IMR-90 (cell line): ENCODE data around the gene SLC2A1. TPM values are rescaled to one million over a fixed set of nuclear protein-coding genes. Genes with fewer than 3 reads are reported as not detected.

Experiments used
- ATAC-seq: fragments of 200-7000 bp; cut with Tn5 transposase; 2 replicates; pipeline ENCODE4 v1.9.1; 2020; ENCODE audit warnings: low read depth, mild to moderate bottlenecking, moderate library complexity
- BruUV-seq: library from RNA; stranded (reverse); fragments of 400-500 nt; replicated peaks from 2 replicates; lab custom pipeline; 2021; lab: Mats Ljungman, UMichigan
- CTCF ChIA-PET: fragments of 300-600 bp; formaldehyde crosslinking; extraction: SDS; loops from one replicate; lab custom pipeline; 2021; ENCODE audit warnings: antibody characterized with exemption; lab: Yijun Ruan, JAX
- POLR2A ChIA-PET: fragments of 300-600 bp; sonication (Branson Sonifier 250); formaldehyde crosslinking; loops from one replicate; lab custom pipeline; 2022; ENCODE audit warnings: antibody characterized with exemption; ENCODE audit not compliant: unreplicated experiment; lab: Charles Lee
- DNase-seq: peaks from one replicate; pipeline ENCODE4 v3.0.0; 2013
- H2AFZ ChIP-seq: replicated peaks from 2 replicates; pipeline ENCODE3; 2013; ENCODE audit warnings: low read length, mild to moderate bottlenecking; ENCODE audit not compliant: poor library complexity
- H2AK5ac ChIP-seq: 2 replicates; pipeline ENCODE4 v1.6.1; 2013; ENCODE audit warnings: low read depth, low read length, inconsistent platforms
- H2AK9ac ChIP-seq: replicated peaks from 2 replicates; pipeline ENCODE3; 2013; ENCODE audit warnings: mild to moderate bottlenecking, low read depth, low read length, moderate library complexity; ENCODE audit not compliant: poor library complexity
- H2BK120ac ChIP-seq: 2 replicates; pipeline ENCODE4 v1.6.1; 2013; ENCODE audit warnings: low read depth, low read length, inconsistent platforms
- H2BK15ac ChIP-seq: 3 replicates; pipeline ENCODE4 v1.6.1; 2013; ENCODE audit warnings: low read depth, low read length, inconsistent platforms
- H2BK20ac ChIP-seq: 2 replicates; pipeline ENCODE4 v1.6.1; 2013; ENCODE audit warnings: low read depth, mild to moderate bottlenecking, inconsistent platforms, low read length, moderate library complexity
- H2BK5ac ChIP-seq: 2 replicates; pipeline ENCODE4 v1.6.1; 2013; ENCODE audit warnings: mild to moderate bottlenecking, low read depth, low read length, inconsistent platforms; ENCODE audit not compliant: poor library complexity, severe bottlenecking
- H3K14ac ChIP-seq: replicated peaks from 2 replicates; pipeline ENCODE4 v1.6.1; 2013; ENCODE audit warnings: low read depth, low read length, inconsistent platforms
- H3K18ac ChIP-seq: 2 replicates; pipeline ENCODE4 v1.6.1; 2013; ENCODE audit warnings: low read depth, low read length, control low read depth
- H3K23ac ChIP-seq: 2 replicates; pipeline ENCODE4 v1.6.1; 2013; ENCODE audit warnings: low read depth, low read length, inconsistent platforms
- H3K27ac ChIP-seq: 2 replicates; pipeline ENCODE4 v1.5.1; 2013; ENCODE audit warnings: mild to moderate bottlenecking, control low read depth, low read length; ENCODE audit not compliant: insufficient read depth
- H3K27me3 ChIP-seq: 2 replicates; pipeline ENCODE4 v1.6.1; 2013; ENCODE audit warnings: low read length; ENCODE audit not compliant: control insufficient read depth, insufficient read depth
- H3K36me3 ChIP-seq: 2 replicates; pipeline ENCODE4 v1.6.1; 2013; ENCODE audit warnings: low read length, mixed read lengths; ENCODE audit not compliant: control insufficient read depth, insufficient read depth
- H3K4ac ChIP-seq: 2 replicates; pipeline ENCODE4 v1.6.1; 2013; ENCODE audit warnings: low read depth, low read length, inconsistent platforms
- H3K4me1 ChIP-seq: 2 replicates; pipeline ENCODE4 v1.6.1; 2013; ENCODE audit warnings: low read length, mixed read lengths; ENCODE audit not compliant: control insufficient read depth, insufficient read depth
- H3K4me2 ChIP-seq: 2 replicates; pipeline ENCODE4 v1.6.1; 2013; ENCODE audit warnings: low read depth, mild to moderate bottlenecking, control low read depth, low read length, moderate library complexity
- H3K4me3 ChIP-seq: 2 replicates; pipeline ENCODE4 v1.5.1; 2013; ENCODE audit warnings: low read depth, mild to moderate bottlenecking, control low read depth, low read length, moderate library complexity; ENCODE audit not compliant: insufficient read depth
- H3K56ac ChIP-seq: 2 replicates; pipeline ENCODE4 v1.6.1; 2013; ENCODE audit warnings: low read length, inconsistent platforms; ENCODE audit not compliant: insufficient read depth; ENCODE audit errors: extremely low read depth
- H3K79me1 ChIP-seq, 2 experiments: 2 replicates each; pipeline ENCODE4 v1.6.1; 2013; ENCODE audit warnings: low read length in 2 of 2, inconsistent platforms in 1 of 2, low read depth in 1 of 2
- H3K9ac ChIP-seq: 2 replicates; pipeline ENCODE4 v1.6.1; 2013; ENCODE audit warnings: low read depth, low read length, control low read depth
- H3K9me1 ChIP-seq: 2 replicates; pipeline ENCODE4 v1.6.1; 2013; ENCODE audit warnings: low read length, inconsistent platforms; ENCODE audit not compliant: insufficient read depth
- H3K9me3 ChIP-seq: 2 replicates; pipeline ENCODE4 v1.6.1; 2013; ENCODE audit warnings: low read length; ENCODE audit not compliant: control insufficient read depth, insufficient read depth
- H4K20me1 ChIP-seq: 2 replicates; pipeline ENCODE4 v1.6.1; 2013; ENCODE audit warnings: low read length, inconsistent platforms; ENCODE audit not compliant: insufficient read depth
- H4K5ac ChIP-seq: 2 replicates; pipeline ENCODE4 v1.6.1; 2013; ENCODE audit warnings: mild to moderate bottlenecking, low read depth, low read length, control low read depth
- H4K8ac ChIP-seq, 2 experiments: 2 replicates each; pipeline ENCODE4 v1.6.1; 2013; ENCODE audit warnings: low read depth in 2 of 2, low read length in 2 of 2, control low read depth in 1 of 2, inconsistent platforms in 1 of 2
- H4K91ac ChIP-seq: 2 replicates; pipeline ENCODE4 v1.6.1; 2013; ENCODE audit warnings: low read depth, low read length, inconsistent platforms; ENCODE audit not compliant: insufficient read depth
- BHLHE40 ChIP-seq: fragments of 150-350 bp; IDR thresholded peaks from 2 replicates; pipeline ENCODE4 v1.6.1; 2016; ENCODE audit warnings: mild to moderate bottlenecking, low read depth, low read length
- CEBPB ChIP-seq: IDR thresholded peaks from 2 replicates; pipeline ENCODE4 v1.6.1; 2012; ENCODE audit warnings: low read depth, low read length, improper control_type of control experiment
- CHD1 ChIP-seq: IDR thresholded peaks from 2 replicates; pipeline ENCODE4 v1.6.1; 2012; ENCODE audit warnings: low read depth, low read length, improper control_type of control experiment
- ELK1 ChIP-seq: fragments of 150-350 bp; IDR thresholded peaks from 2 replicates; pipeline ENCODE4 v1.6.1; 2016; ENCODE audit warnings: low read depth, mild to moderate bottlenecking, low read length, moderate library complexity, borderline replicate concordance
- FOS ChIP-seq: fragments of 150-350 bp; IDR thresholded peaks from 2 replicates; pipeline ENCODE4 v1.6.1; 2016; ENCODE audit warnings: low read depth, low read length
- MAFK ChIP-seq: IDR thresholded peaks from 2 replicates; pipeline ENCODE4 v1.6.1; 2012; ENCODE audit warnings: low read depth, low read length, improper control_type of control experiment
- NFE2L2 ChIP-seq: fragments of 150-350 bp; IDR thresholded peaks from 2 replicates; pipeline ENCODE4 v1.6.1; 2016; ENCODE audit warnings: low read depth, mild to moderate bottlenecking, low read length
- POLR2A ChIP-seq: IDR thresholded peaks from 2 replicates; pipeline ENCODE4 v1.6.1; 2012; ENCODE audit warnings: mild to moderate bottlenecking, low read depth, low read length
- RAD21 ChIP-seq: IDR thresholded peaks from 2 replicates; pipeline ENCODE4 v1.6.1; 2012; ENCODE audit warnings: low read length, improper control_type of control experiment
- RCOR1 ChIP-seq: IDR thresholded peaks from 2 replicates; pipeline ENCODE4 v1.6.1; 2012; ENCODE audit warnings: mild to moderate bottlenecking, low read length, improper control_type of control experiment; ENCODE audit not compliant: insufficient replicate concordance
- RFX5 ChIP-seq: IDR thresholded peaks from 2 replicates; pipeline ENCODE4 v1.8.0; 2012; ENCODE audit warnings: low read depth, mild to moderate bottlenecking, low read length, moderate library complexity
- SMC3 ChIP-seq: fragments of 150-350 bp; IDR thresholded peaks from 2 replicates; pipeline ENCODE4 v1.6.1; 2016; ENCODE audit warnings: low read depth, mild to moderate bottlenecking, antibody characterized with exemption, low read length, moderate library complexity
- USF2 ChIP-seq: fragments of 150-350 bp; IDR thresholded peaks from 2 replicates; pipeline ENCODE4 v1.6.1; 2017; ENCODE audit warnings: mild to moderate bottlenecking, antibody characterized with exemption, low read length, low read depth
- WGBS, 2 experiments: methylation state at CpG; one replicate each; pipeline versions ENCODE4 v1.1.5 to v1.1.7; 2013; ENCODE audit warnings: missing lambda C conversion rate in 2 of 2; ENCODE audit not compliant: insufficient read length in 1 of 2; ENCODE audit errors: extremely low coverage in 2 of 2; 5-methylcytosine and 5-hydroxymethylcytosine counted together
- dilution Hi-C: fragments of 300-500 bp; cut with HindIII; formaldehyde crosslinking; loops from one replicate; pipeline ENCODE4 v1.14.3; 2018; ENCODE audit warnings: low sequenced_read_pairs; ENCODE audit not compliant: unreplicated experiment
- in situ Hi-C: fragments of 300-500 bp; cut with MboI; formaldehyde crosslinking; loops from 3 replicates; pipeline ENCODE4 v1.14.3; 2019; ENCODE audit warnings: low sequenced_read_pairs, inconsistent platforms, mixed read lengths
- intact Hi-C: fragments of 100-400 bp; cut with micrococcal nuclease; formaldehyde crosslinking; loops from 2 replicates; pipeline ENCODE4 v1.10.0; 2022
- polyA plus RNA-seq, 3 experiments: library from polyadenylated mRNA; depleted of rRNA; stranded (reverse); fragments of >200 nt; gene quantifications; 2 replicates each; pipeline ENCODE4 v1.2.3, GENCODE V29; 2012; ENCODE audit warnings: low replicate concordance in 1 of 3
- total RNA-seq: library from RNA; depleted of rRNA; stranded (reverse); fragments of >200 nt; gene quantifications from 2 replicates; pipeline ENCODE4 v1.2.3, GENCODE V29; 2012

The SLC2A1 gene
- total and polyA plus RNA-seq, 2 of the 4 experiments (the other 2 are of a cell fraction), result 200 to 395 TPM

- H3K4ac ChIP-seq, result peak overlapping the region; percentile 38; the same call in 1 of the 2 replicates
- no peak for ATAC-seq
- peak overlapping the region; percentile 29; the same call in 1 of the 2 replicates for H2AK5ac ChIP-seq
- no peak overlapping the region; a peak in 1 of 4 replicates for H4K8ac ChIP-seq
- no peak for TF ChIP-seq FOS
- no peak for TF ChIP-seq RAD21
- no peak for TF ChIP-seq RCOR1
- TF ChIP-seq ELK1, result no peak
- no peak for TF ChIP-seq POLR2A
- no peak for TF ChIP-seq CEBPB
- no peak for TF ChIP-seq RFX5
- no peak for TF ChIP-seq BHLHE40
- no peak for TF ChIP-seq NFE2L2
- no peak for TF ChIP-seq SMC3
- no peak for TF ChIP-seq USF2
- no peak for TF ChIP-seq MAFK
- no peak for TF ChIP-seq CHD1
- H3K36me3 ChIP-seq, result peaks cover 10% of the 10 kb centered on the region
- H3K27me3 ChIP-seq, result no peaks in the 10 kb centered on the region
- ChIA-PET POLR2A (no interaction called here), CTCF (interaction anchor here (0.5 kb wide), 1 partner anchor 36 kb away, joined by 3 read pairs; no protein-coding TSS in a partner anchor)
- no peak overlapping the region for H2AFZ ChIP-seq
- in situ Hi-C loops, result no loop called here
- no peak overlapping the region for H3K23ac ChIP-seq
- H3K4me2 ChIP-seq, result no peak overlapping the region
- 100% methylated on average over 2 of the region's 3 CpGs; no CpG with 5 or more reads in 1 of the 2 experiments for WGBS, 2 experiments
- DNase-seq, result no peak
- 0 out of 2 replicates have a peak overlapping the region, but pooled peaks have one; percentile 31 for H3K14ac ChIP-seq
- no peak overlapping the region for H3K18ac ChIP-seq
- peaks cover 19% of the 10 kb centered on the region for H3K9me1 ChIP-seq
- no peaks in the 10 kb centered on the region for H4K20me1 ChIP-seq
- no peak overlapping the region for H3K4me3 ChIP-seq
- no peak overlapping the region for H4K5ac ChIP-seq
- BruUV-seq, result no TSS peak
- no peak overlapping the region for H3K27ac ChIP-seq
- intact Hi-C loops, result no loop called here
- no peaks in the 10 kb centered on the region for H3K9me3 ChIP-seq
- H3K79me1 ChIP-seq, result peaks cover 3 to 10% of the 10 kb centered on the region in 2 experiments; a peak in 3 of 4 replicates
- H2BK20ac ChIP-seq, result peak overlapping the region; percentile 42; the same call in 1 of the 2 replicates
- H4K91ac ChIP-seq, result no peak overlapping the region
- H2BK120ac ChIP-seq, result no peak overlapping the region
- no peak overlapping the region for H2AK9ac ChIP-seq
- dilution Hi-C loops, result no loop called here
- no peak overlapping the region for H3K9ac ChIP-seq
- peaks cover 9% of the 10 kb centered on the region for H3K4me1 ChIP-seq
- no peak overlapping the region for H2BK5ac ChIP-seq
- no peak overlapping the region for H3K56ac ChIP-seq
- peak overlapping the region; percentile 13; the same call in 1 of the 3 replicates for H2BK15ac ChIP-seq
These were observed 15.1 kb upstream of the SLC2A1 start for GRCh38 chr1:42973799-42974198.
